G401 (cell line): ENCODE data around the gene NHS. TPM values are rescaled to one million over a fixed set of nuclear protein-coding genes. Genes with fewer than 3 reads are reported as not detected.
A peak's percentile ranks its signal among the peaks of the same experiment; 100 is the strongest.
"Not testable (repeated sequence)": the region's sequence is repeated elsewhere in the genome, so short reads cannot be mapped to it uniquely, and the experiment has no call there.

ENCODE experiments used
- DNase-seq: peaks from one replicate; pipeline ENCODE4 v3.0.0-alpha.2; 2015; ENCODE audit warnings: low spot score
- in situ Hi-C: cut with HindIII; loops from 2 replicates; pipeline ENCODE4 v1.10.0; 2016; ENCODE audit warnings: low sequenced_read_pairs, mixed read lengths
- total RNA-seq: library from RNA; depleted of rRNA; stranded (reverse); fragments of >200 nt; shearing (Covaris generic); gene quantifications from 2 replicates; pipeline ENCODE4 v1.2.3, GENCODE V29; 2014

The NHS gene
- total RNA-seq, 1 experiment from 2014 or later, result not detected

DNA sequence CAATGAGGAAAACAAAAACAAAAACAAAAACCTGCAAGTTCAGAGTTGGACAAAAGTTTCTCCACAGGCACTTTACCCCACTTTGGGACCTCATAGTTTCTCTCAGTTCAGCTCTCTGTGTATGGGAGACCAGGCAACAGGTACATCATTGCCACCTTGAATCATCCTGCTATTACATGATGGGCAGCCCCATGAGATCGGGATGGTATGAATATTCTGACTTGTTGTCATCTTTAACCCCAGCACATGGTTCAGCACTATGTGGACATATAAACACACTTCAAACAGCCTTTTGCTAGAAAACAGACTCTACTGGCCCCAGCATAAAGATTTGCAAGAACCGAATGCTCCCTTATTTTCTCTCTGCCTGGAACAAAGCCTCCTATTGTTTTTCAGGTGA, 185.4 kb downstream of the NHS start:
- DNase-seq, result no peak
- in situ Hi-C loops, result no loop called here

- no peak for DNase-seq
- in situ Hi-C loops, result no loop called here
Observed at GRCh38 chrX:17563076-17563475, 188.1 kb downstream of the NHS start.

DNA sequence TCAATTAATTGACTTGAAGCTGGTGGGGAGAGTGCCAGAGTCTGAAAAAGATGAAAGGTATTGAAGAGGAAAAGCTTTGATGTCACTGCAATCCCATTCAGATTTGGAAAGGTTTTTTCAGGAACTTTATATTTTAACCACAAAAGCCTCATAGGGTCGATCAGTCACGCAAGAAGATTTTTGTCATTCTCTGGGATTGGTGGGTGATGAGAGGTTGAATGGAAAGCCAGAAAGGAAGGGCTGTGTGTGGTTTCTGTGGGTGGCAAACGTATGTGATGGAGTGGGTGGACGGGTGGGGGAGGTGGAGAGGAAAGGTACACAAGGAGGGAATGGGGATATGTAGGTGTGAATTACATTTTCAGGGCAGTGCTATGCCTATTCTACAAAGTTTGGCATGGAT, 188.5 kb downstream of the NHS start:
- in situ Hi-C loops, result no loop called here

GRCh38 chrX:17564689-17565409, 189.8 kb downstream of the NHS start:
- DNase-seq, result peak; percentile 56
- in situ Hi-C loops, result no loop called here

More for the DNA sequence above, 188.5 kb downstream of the NHS start:
- DNase-seq, result no peak

- DNase-seq, result no peak
- in situ Hi-C loops, result no loop called here
Observed at GRCh38 chrX:17566740-17567139, 191.7 kb downstream of the NHS start.

DNA sequence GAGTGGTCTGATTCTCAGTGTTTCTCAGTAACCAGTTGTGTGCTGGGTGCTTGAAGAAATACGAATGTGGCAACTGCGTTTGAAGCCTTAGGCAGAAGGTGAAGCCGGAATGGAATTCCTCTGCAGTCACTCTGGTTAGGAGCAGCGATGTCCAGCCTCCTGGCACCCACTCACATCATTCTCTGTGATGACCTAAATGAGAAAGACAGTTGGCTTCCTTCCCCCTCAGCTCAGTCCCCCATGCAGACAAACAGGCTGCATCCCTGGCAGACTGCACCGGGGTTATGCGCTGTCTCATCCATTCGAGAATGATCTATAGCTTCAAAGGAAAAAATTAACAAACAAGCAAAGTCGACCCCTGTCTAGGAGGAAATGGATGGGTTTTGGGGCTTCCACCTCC, 192.2 kb downstream of the NHS start:
- peak; percentile 92 for DNase-seq
- in situ Hi-C loops, result no loop called here

DNA sequence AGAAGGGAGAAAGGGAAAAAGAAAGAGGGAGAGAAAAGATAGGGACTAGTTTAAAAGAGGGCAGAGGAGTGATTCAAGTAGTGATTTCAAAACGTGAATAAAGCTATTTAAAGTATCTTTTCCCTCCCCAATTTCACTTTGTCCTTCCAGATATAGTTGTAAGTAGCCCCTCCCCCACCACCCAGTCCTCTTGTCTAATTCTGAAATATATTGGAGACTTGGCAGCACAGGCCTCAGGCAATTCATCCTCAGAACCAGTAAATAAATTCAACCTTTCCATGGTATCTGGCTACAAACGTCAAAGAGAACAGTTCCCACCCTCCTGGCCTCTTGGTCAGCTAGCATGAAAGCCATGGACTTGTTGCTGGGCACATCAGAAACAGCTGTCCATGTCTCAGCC, 192.8 kb downstream of the NHS start:
- DNase-seq, result no peak
- in situ Hi-C loops, result no loop called here

DNA sequence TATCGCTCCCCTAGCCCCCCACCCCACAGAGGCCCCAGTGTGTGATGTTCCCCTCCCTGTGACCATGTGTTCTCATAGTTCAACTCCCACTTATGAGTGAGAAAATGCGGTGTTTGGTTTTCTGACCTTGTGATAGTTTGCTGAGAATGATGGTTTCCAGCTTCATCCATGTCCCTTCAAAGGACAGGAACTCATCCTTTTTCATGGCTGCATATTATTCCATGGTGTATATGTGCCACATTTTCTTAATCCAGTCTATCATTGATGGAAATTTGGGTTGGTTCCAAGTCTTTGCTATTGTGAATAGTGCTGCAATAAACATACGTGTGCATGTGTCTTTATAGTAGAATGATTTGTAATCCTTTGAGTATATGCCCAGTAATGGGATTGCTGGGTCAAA, 193.8 kb downstream of the NHS start:
- in situ Hi-C loops, result not testable (repeated sequence)

DNA sequence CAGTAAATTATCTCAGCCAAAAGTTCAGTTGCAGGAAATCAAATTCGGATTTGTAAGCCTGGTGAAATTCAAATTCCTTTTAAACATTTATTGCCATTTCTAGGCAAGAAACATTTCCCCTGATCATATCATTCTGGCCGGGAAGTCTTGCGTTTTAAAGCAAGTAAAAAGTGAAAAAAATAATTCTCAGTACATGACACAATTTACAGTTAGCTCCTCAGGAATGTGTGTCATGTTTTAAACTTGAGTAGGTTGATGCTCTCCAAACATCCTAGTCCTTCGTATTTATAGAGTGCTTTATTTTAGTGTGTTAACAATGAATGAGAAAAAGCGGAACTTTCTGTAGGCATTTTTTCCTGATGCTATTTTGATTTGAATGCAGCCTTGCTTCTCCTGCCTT, 204.0 kb downstream of the NHS start:
- in situ Hi-C loops, result no loop called here

More for the DNA sequence above, 193.8 kb downstream of the NHS start:
- DNase-seq, result not testable (repeated sequence)

GRCh38 chrX:17580539-17581152, 205.6 kb downstream of the NHS start:
- in situ Hi-C loops, result no loop called here
- no peak for DNase-seq

More for the DNA sequence above, 204.0 kb downstream of the NHS start:
- no peak for DNase-seq

GRCh38 chrX:17581641-17582040, 206.6 kb downstream of the NHS start:
- in situ Hi-C loops, result no loop called here
- no peak for DNase-seq

DNA sequence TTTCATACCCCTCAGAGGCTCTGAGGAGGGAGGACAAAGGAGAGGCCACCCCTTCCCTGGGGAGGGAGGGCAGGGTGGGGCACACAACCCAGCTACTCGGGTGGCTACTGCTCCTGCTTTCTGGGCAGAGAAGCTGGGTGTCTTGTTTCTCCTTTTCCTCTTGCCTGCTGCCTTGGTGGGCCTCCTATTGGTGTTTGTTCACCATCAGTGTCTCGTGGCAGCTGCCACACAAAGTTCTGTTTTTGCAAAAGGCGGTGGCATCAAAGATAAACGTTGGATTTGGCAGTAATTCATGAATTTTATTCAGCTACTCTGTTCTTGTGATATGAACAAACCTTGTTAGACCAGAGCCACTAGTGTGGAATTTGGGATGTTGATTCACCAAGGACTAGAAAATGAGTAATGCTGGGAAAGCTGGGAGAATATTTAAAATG, 209.3 kb downstream of the NHS start:
- DNase-seq, result no peak

GRCh38 chrX:17585006-17585405, 210.0 kb downstream of the NHS start:
- in situ Hi-C loops, result no loop called here
- DNase-seq, result no peak

More for the DNA sequence above, 209.3 kb downstream of the NHS start:
- in situ Hi-C loops, result no loop called here

- DNase-seq, result no peak
- in situ Hi-C loops, result no loop called here
Observed at GRCh38 chrX:17587366-17587765, 212.4 kb downstream of the NHS start.

DNA sequence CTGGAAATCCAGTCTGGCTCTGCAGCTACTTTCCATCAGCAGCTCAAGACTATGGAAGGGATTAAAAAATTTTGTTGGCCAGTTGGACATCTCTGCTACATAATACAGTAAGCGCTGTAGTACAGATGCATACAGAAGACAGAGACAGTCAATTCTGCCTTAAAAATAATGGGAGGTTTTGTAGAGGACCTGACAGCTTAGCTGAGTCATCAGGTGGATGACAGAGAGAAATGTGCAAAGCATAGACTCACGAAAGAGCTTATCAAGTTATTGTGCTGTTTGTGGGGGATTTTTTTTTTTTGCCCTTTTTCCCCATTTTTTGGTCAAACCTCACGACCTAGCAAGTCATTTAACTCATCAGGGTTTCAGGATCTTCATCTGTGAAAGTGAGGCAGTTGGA, 213.3 kb downstream of the NHS start:
- DNase-seq, result no peak
- in situ Hi-C loops, result no loop called here

- in situ Hi-C loops, result no loop called here
- DNase-seq, result peak; percentile 66
Observed at GRCh38 chrX:17590892-17591740, 216.1 kb downstream of the NHS start.

DNA sequence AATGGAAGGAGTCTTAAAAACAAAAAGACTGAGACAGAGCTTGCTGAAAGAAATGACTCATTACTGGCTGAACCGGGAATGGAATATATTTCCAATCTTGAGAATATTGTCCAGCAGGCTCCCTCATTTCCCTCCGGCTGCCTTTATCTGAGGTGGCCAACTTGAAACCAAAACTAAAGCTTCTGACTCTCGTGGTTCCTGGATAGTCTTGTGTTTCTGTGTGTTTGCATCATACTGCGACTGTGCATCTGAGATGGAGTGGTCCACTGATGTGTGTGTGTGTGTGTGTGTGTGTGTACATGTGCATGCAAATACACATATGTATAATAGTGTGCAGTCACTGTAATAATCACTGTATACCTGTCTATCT, 216.7 kb downstream of the NHS start:
- in situ Hi-C loops, result no loop called here
- no peak for DNase-seq

- DNase-seq, result no peak
- in situ Hi-C loops, result no loop called here
Observed at GRCh38 chrX:17592117-17592516, 217.1 kb downstream of the NHS start.

DNA sequence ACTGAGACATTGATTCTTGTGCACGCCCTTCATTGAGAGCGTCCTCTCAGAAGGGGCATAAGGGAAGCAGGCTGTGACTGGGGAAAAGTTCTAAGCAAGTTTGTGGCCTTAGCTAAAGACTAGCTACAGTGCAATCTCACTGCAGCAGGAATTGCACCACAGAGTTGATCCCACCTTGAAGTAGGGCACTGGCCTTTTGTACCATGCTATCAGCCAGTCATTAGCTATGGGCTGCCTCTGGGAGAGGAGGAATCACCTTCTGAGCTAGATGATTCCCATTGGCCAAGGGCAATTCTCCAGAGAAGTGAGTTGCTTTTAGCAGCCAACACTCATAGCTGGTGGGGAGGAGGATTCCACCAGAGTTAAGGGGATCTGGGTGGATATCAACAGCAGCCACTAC, 219.7 kb downstream of the NHS start:
- in situ Hi-C loops, result no loop called here
- no peak for DNase-seq

DNA sequence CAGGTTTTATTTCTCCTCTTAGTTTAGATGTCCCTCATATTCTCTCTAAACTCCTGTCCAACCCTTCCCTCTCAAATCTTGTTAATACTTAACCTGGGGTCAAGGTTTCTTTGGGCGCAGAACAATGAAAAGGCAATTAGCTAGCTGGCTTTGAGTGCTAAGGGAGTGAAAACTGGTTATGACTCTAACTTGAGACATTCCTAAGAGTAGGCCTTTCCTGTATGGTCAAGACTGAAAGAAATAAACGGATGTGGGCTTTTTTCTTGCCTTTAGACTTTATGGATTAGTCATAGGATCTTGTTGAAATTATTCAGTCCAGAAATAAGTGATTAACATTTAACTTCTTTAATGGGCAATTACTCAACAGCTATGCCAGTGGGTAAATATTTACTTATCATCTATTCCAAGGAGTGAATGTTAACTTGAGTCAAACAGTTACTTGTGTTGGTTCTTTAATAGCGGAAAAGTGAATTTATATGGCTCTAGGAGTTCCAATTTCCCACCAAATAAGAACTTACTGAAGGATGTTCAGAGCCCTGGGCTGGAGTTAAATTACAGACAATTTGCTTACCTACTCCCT, 220.5 kb downstream of the NHS start:
- DNase-seq, result no peak
- in situ Hi-C loops, result no loop called here
